Measurements from ENCODE around the gene GIPC1. TPM values are rescaled to one million over a fixed set of nuclear protein-coding genes. Genes with fewer than 3 reads are reported as not detected.
A peak's percentile ranks its signal among the peaks of the same experiment; 100 is the strongest.

GIPC1 gene
- total and polyA plus RNA-seq, 9 of the 15 experiments (the other 6 are each of a cell fraction or from before 2014, with no cell fraction given): 0.49 to 54.7 (median 24.8) TPM

- WGBS (ENCODE audit: insufficient coverage, low coverage, missing lambda C conversion rate): 42% methylated on average over 11 of the region's 11 CpGs
- H3K4me2 ChIP-seq (ENCODE audit: insufficient read depth, low read length): no peak overlapping the region
- no peaks in the 10 kb centered on the region for H3K27me3 ChIP-seq (ENCODE audit: control insufficient read depth in 2 of 2, insufficient read depth in 2 of 2, low read length in 2 of 2)
- no peaks in the 10 kb centered on the region for H3K36me3 ChIP-seq (ENCODE audit: control insufficient read depth, insufficient read depth, low read length)
- BruUV-seq (replicated peaks): no TSS peak
- H3K79me2 ChIP-seq (ENCODE audit: control insufficient read depth, insufficient read depth, low read length): no peaks in the 10 kb centered on the region
- intact Hi-C loops (cut with micrococcal nuclease): no loop called here
- no peak overlapping the region for H3K27ac ChIP-seq (ENCODE audit: extremely low read depth, low read depth, low read length)
- TF ChIP-seq ETV1 (tag; conservative IDR thresholded peaks at IDR 0.05; ENCODE audit: low read depth) (no peak), BCOR (IDR thresholded peaks at IDR 0.05) (peak; percentile 42; the same call in 1 of the 2 replicates), CEBPB (tag; IDR thresholded peaks at IDR 0.05) (peak; percentile 68), THRB (CRISPR knock-in tag; conservative IDR thresholded peaks at IDR 0.05) (no peak), RBM25 (IDR thresholded peaks at IDR 0.05; ENCODE audit: low read depth, low read length, severe bottlenecking) (peak; percentile 64)
- no peak for ATAC-seq
- DNase-seq (ENCODE audit: extremely low read depth in 1 of 4, low spot score in 3 of 4): no peak
- FAIRE-seq: no peak
- peak overlapping the region in 1 of 2 experiments; percentile 20; a peak in 1 of 4 replicates for H3K9ac ChIP-seq (ENCODE audit: insufficient read depth in 1 of 2, low read depth in 2 of 2, low read length in 2 of 2)
- peaks cover 13 to 19% of the 10 kb centered on the region in 2 experiments; a peak in 4 of 5 replicates for H3K4me1 ChIP-seq (replicated peaks in 1 of 2; ENCODE audit: control insufficient read depth in 2 of 2, insufficient read depth in 2 of 2, low read length in 2 of 2)
- no peak overlapping the region for H2AFZ ChIP-seq (ENCODE audit: low read depth, low read length)
- H4K20me1 ChIP-seq (replicated peaks; ENCODE audit: control insufficient read depth, insufficient read depth, low read length): no peaks in the 10 kb centered on the region; the same call in 1 of the 2 replicates
- no peaks in the 10 kb centered on the region for H3K9me3 ChIP-seq (replicated peaks; ENCODE audit: control insufficient read depth, insufficient read depth, low read depth, low read length)
- H3K9me1 ChIP-seq (ENCODE audit: control insufficient read depth, insufficient read depth, low read length): no peaks in the 10 kb centered on the region
- ChIA-PET CTCF (ENCODE audit: low intra/inter-chr PET ratio) (no interaction called here), POLR2A (interaction anchor here (1.0 to 7.5 kb wide), 2 partner anchors 14 to 35 kb away, joined by 3 to 70 read pairs; partner anchors contain the start of gene DNAJB1)
- H3K4me3 ChIP-seq: no peak overlapping the region
- in situ Hi-C loops (cut with MboI): no loop called here
Measured at GRCh38 chr19:14502334-14503092, 6.6 kb upstream of the GIPC1 start.

Measured in K562 (cell line).